HG02938 (cell line): ENCODE data around the gene CDH3.

Source experiments
- ATAC-seq: cut with Tn5 transposase; IDR thresholded peaks from one replicate; pipeline ENCODE4 v1.9.1; 2021; ENCODE audit warnings: mild to moderate bottlenecking, moderate library complexity; ENCODE audit not compliant: unreplicated experiment

CDH3 gene

GRCh38 chr16:68646953-68647659, 2.0 kb downstream of the CDH3 start:
- no peak for ATAC-seq

- ATAC-seq, result no peak
These were observed 6.0 kb downstream of the CDH3 start for GRCh38 chr16:68651136-68651535.

DNA sequence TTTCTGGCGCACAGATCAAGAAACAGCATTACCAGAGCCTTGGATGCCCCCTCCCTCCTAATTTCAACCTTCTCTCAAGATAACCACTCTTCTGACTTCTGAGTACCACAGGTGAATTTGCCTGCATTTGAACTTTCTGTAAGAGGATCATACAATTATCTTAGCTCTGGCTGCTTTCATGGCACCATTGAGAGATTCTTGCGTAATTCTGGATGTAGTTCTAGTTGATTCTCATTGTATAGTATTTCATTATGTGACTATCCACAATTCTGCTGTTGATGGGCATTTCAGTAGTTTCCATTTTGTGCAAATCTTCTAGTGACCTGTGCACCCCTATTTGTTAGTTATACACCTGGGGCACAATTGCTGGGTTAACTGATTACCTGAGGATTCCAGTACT, 7.5 kb downstream of the CDH3 start:
- ATAC-seq, result no peak

GRCh38 chr16:68655806-68656205, 10.7 kb downstream of the CDH3 start:
- no peak for ATAC-seq

GRCh38 chr16:68656751-68657150, 11.6 kb downstream of the CDH3 start:
- no peak for ATAC-seq

GRCh38 chr16:68658341-68658973, 13.3 kb downstream of the CDH3 start:
- no peak for ATAC-seq

GRCh38 chr16:68658974-68659360, 13.9 kb downstream of the CDH3 start:
- no peak for ATAC-seq

GRCh38 chr16:68659412-68660358, 14.6 kb downstream of the CDH3 start:
- ATAC-seq, result no peak

DNA sequence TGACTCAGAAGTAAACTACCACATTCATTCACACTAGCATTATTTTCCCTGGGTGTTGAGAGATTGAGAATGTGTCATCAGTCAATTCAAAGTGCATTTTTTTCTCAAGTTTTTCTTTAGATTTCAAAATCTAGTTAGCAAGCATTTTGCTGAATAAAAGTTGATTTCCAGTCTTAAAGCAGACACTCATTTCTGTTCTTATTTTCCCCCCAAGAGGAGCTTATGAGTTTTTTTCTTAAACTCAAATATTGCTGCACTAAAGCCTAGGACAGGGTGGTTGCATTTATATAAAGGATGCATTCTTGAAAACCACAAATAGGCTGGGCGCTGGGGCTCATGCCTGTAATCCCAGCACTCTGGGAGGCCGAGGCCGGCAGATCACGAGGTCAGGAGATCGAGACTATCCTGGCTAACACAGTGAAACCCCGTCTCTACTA, 15.3 kb downstream of the CDH3 start:
- no peak for ATAC-seq

- ATAC-seq, result no peak
These were observed 16.9 kb downstream of the CDH3 start for GRCh38 chr16:68662035-68662434.

DNA sequence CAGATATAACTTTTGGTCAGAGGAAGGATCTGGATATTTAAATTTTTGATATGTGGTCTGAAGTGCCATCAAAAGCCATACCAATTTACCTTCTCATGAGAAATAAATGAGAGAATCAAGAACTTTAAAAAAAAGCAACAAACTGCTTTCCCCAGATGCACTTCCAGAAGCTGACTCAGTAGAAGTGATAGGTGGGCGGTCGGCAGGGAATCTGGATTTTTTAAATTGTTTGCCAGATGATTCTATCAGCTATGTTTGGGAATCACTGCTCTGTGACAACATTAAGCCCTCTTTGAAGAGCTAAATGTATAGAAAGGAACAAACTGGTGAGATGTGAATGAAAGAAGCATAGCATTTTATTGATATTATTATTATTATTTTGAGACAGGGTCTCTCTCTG, 19.2 kb downstream of the CDH3 start:
- no peak for ATAC-seq

GRCh38 chr16:68665501-68665900, 20.4 kb downstream of the CDH3 start:
- no peak for ATAC-seq

DNA sequence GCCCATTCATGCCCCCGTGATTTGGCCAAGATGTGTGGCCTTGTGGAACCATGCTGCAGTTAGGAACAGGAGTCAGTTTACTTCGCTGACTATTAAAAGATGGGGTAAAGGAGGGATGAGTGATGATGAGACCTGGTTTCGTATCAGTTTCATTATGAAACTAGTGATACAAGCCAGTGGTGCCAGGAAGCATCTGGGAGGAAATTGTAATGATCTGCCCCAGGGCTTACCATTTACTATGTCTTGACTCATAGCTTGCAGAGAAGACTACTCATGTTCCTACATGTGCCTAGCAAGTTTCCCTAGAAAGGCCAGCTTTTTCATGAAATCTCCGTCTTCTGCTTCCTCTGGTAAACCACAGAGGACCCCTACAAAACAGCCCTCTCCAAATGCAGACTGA, 23.2 kb downstream of the CDH3 start:
- no peak for ATAC-seq

- ATAC-seq, result no peak
These were observed 31.2 kb downstream of the CDH3 start for GRCh38 chr16:68676113-68676860.

- ATAC-seq, result no peak
These were observed 35.9 kb downstream of the CDH3 start for GRCh38 chr16:68681038-68681437.

GRCh38 chr16:68685685-68686478, 40.8 kb downstream of the CDH3 start:
- ATAC-seq, result no peak

GRCh38 chr16:68686905-68687304, 41.8 kb downstream of the CDH3 start:
- no peak for ATAC-seq

- ATAC-seq, result no peak
These were observed 44.8 kb downstream of the CDH3 start for GRCh38 chr16:68689921-68690320.

- ATAC-seq, result no peak
These were observed 50.5 kb downstream of the CDH3 start for GRCh38 chr16:68695575-68695974.

DNA sequence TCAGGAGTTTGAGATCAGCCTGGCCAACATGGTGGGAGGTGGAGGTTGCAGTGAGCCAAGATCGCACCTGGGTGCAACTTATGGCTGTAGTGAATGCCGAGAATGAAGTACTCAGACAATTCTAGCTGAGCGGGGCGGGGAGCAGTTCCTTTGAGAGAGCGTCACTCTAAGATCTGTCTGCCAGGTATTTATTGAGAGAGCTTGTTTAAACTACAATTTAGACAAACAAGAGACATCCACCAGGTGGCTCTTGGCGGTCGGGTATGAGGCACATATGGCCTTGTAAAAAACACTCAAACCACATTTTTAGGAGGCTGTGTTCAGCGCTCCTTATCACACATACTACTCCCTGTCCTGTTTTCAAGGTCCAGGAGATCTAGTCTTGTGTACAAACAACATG, 51.4 kb downstream of the CDH3 start:
- ATAC-seq, result no peak
